ENCODE measurements around the gene FAM83G.

The FAM83G gene

GRCh38 chr17:18950346-18950745 lies 54.2 kb downstream of the FAM83G start:
- no peak for DNase-seq (ENCODE audit: low read depth)
- H3K4me3 ChIP-seq (ENCODE audit: low read depth, low read length) = no peak overlapping the region
- no peak for TF ChIP-seq CTCF (IDR thresholded peaks at IDR 0.05; ENCODE audit: low read depth, low read length, missing control alignments)

GRCh38 chr17:18949566-18949965 lies 55.0 kb downstream of the FAM83G start:
- H3K4me3 ChIP-seq (ENCODE audit: low read depth, low read length) = no peak overlapping the region
- no peak for DNase-seq (ENCODE audit: low read depth)
- no peak for TF ChIP-seq CTCF (IDR thresholded peaks at IDR 0.05; ENCODE audit: low read depth, low read length, missing control alignments)

- no peak for TF ChIP-seq CTCF (IDR thresholded peaks at IDR 0.05; ENCODE audit: low read depth, low read length, missing control alignments)
- DNase-seq (ENCODE audit: low read depth) = no peak
- H3K4me3 ChIP-seq (ENCODE audit: low read depth, low read length) = no peak overlapping the region
Measured at GRCh38 chr17:18948476-18949006, 56.0 kb downstream of the FAM83G start.

- DNase-seq (ENCODE audit: low read depth) = no peak
- no peak for TF ChIP-seq CTCF (IDR thresholded peaks at IDR 0.05; ENCODE audit: low read depth, low read length, missing control alignments)
- no peak overlapping the region for H3K4me3 ChIP-seq (ENCODE audit: low read depth, low read length)
Measured at GRCh38 chr17:18947866-18948265, 56.7 kb downstream of the FAM83G start.

- no peak overlapping the region for H3K4me3 ChIP-seq (ENCODE audit: low read depth, low read length)
- no peak for DNase-seq (ENCODE audit: low read depth)
- no peak for TF ChIP-seq CTCF (IDR thresholded peaks at IDR 0.05; ENCODE audit: low read depth, low read length, missing control alignments)
Measured at GRCh38 chr17:18946536-18946935, 58.0 kb downstream of the FAM83G start.

GRCh38 chr17:18944646-18945045 lies 59.9 kb downstream of the FAM83G start:
- no peak for DNase-seq (ENCODE audit: low read depth)
- no peak overlapping the region for H3K4me3 ChIP-seq (ENCODE audit: low read depth, low read length)
- TF ChIP-seq CTCF (IDR thresholded peaks at IDR 0.05; ENCODE audit: low read depth, low read length, missing control alignments) = no peak

GRCh38 chr17:18938692-18939023 lies 65.9 kb downstream of the FAM83G start:
- no peak overlapping the region for H3K4me3 ChIP-seq (ENCODE audit: low read depth, low read length)
- DNase-seq (ENCODE audit: low read depth) = no peak
- no peak for TF ChIP-seq CTCF (IDR thresholded peaks at IDR 0.05; ENCODE audit: low read depth, low read length, missing control alignments)
